Kidney epithelial cell (primary cell): ENCODE data around the gene LSS. TPM values are rescaled to one million over a fixed set of nuclear protein-coding genes. Genes with fewer than 3 reads are reported as not detected.

Experiments used
- DNase-seq: peaks from one replicate; pipeline ENCODE4 v3.0.0-alpha.2; 2010; ENCODE audit warnings: low read depth
- H3K27me3 ChIP-seq: 2 replicates; pipeline ENCODE4 v1.6.0; 2011; ENCODE audit warnings: low read length; ENCODE audit not compliant: control insufficient read depth, insufficient read depth
- H3K36me3 ChIP-seq: 2 replicates; pipeline ENCODE4 v1.5.1; 2011; ENCODE audit warnings: low read length; ENCODE audit not compliant: control insufficient read depth, insufficient read depth
- H3K4me3 ChIP-seq: 2 replicates; pipeline ENCODE4 v1.5.1; 2011; ENCODE audit warnings: low read depth, mild to moderate bottlenecking, control low read depth, low read length
- total RNA-seq: library from RNA; depleted of rRNA; stranded (reverse); fragments of >200 nt; gene quantifications from 2 replicates; pipeline ENCODE4 v1.2.3, GENCODE V29; 2015
- TF ChIP-seq, protein P1 (sequence below): IDR thresholded peaks from 2 replicates; pipeline ENCODE4 v1.5.1; 2011; ENCODE audit warnings: mild to moderate bottlenecking, moderate library complexity, low read length, control low read depth, inconsistent platforms; ENCODE audit not compliant: insufficient read depth, poor library complexity, severe bottlenecking

The LSS gene
- total RNA-seq, 1 donor from 2014 or later: 74.5 TPM

DNA sequence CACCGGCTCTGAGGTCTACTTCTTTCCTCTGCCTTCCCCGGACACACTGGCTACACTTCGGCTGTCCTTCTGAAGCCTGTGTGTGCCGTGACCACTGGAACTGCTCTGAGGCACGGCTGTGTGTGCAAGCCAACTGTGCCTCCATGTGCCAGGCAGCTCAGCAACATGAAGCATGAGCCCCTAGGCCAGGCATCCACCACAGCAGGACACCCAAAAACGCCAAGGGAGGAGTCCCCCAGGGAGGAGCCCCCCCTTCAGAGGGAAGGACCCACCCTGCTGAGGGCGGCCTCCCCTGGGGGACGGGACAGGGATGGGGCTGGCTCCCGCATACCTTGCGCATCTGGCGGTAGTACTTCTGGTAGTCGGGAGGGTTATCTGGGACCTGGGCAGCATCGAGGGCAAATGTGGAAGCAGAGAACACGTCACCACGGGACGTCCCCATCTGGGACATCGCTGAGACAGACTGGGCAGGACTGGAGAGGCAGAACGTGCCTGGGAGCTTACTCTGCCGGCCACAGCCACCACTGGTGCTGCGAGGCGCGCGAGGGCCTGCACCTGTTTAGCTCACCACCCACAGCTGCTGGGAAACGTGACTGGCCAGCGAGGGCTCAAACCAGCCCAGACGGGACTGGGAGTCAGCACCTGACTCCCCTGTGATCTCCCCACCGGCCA, 20.5 kb downstream of the LSS start:
- no peaks in the 10 kb centered on the region for H3K27me3 ChIP-seq
- no peak overlapping the region for H3K4me3 ChIP-seq
- peaks cover 3% of the 10 kb centered on the region for H3K36me3 ChIP-seq
- TF ChIP-seq, protein P1, sequence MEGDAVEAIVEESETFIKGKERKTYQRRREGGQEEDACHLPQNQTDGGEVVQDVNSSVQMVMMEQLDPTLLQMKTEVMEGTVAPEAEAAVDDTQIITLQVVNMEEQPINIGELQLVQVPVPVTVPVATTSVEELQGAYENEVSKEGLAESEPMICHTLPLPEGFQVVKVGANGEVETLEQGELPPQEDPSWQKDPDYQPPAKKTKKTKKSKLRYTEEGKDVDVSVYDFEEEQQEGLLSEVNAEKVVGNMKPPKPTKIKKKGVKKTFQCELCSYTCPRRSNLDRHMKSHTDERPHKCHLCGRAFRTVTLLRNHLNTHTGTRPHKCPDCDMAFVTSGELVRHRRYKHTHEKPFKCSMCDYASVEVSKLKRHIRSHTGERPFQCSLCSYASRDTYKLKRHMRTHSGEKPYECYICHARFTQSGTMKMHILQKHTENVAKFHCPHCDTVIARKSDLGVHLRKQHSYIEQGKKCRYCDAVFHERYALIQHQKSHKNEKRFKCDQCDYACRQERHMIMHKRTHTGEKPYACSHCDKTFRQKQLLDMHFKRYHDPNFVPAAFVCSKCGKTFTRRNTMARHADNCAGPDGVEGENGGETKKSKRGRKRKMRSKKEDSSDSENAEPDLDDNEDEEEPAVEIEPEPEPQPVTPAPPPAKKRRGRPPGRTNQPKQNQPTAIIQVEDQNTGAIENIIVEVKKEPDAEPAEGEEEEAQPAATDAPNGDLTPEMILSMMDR: no peak
- DNase-seq: no peak

GRCh38 chr21:46207006-46207919, 21.3 kb downstream of the LSS start:
- no peak for DNase-seq
- Histone ChIP-seq H3K27me3 (no peaks in the 10 kb centered on the region), H3K36me3 (peaks cover 3% of the 10 kb centered on the region), H3K4me3 (no peak overlapping the region)
- TF ChIP-seq, protein P1: no peak

- TF ChIP-seq, protein P1: no peak
- Histone ChIP-seq H3K27me3 (no peaks in the 10 kb centered on the region), H3K36me3 (peaks cover 2% of the 10 kb centered on the region), H3K4me3 (no peak overlapping the region)
- DNase-seq: no peak
Observed at GRCh38 chr21:46206163-46207005, 22.2 kb downstream of the LSS start.

DNA sequence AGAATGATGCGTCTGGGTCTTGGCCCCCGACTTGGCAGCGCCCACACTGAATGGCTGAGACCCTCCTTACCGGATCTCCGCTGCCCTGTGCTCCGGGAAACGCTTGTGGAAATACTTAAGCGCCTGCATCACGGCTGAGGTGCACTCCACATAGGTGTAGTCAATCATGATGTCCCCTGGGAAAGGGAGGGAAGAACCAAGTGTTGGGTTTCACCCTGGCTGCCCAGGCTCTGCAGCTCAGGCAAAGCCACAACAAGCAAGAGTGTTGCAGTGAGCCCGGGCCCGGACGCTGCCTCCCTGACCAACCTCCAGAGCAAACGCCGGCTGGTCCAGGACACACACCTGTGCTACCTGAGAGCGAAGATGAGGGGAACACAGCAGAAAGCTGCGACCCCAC, 22.8 kb downstream of the LSS start:
- Histone ChIP-seq H3K36me3 (peaks cover 2% of the 10 kb centered on the region), H3K27me3 (no peaks in the 10 kb centered on the region), H3K4me3 (no peak overlapping the region)
- TF ChIP-seq, protein P1: no peak
- DNase-seq: no peak

DNA sequence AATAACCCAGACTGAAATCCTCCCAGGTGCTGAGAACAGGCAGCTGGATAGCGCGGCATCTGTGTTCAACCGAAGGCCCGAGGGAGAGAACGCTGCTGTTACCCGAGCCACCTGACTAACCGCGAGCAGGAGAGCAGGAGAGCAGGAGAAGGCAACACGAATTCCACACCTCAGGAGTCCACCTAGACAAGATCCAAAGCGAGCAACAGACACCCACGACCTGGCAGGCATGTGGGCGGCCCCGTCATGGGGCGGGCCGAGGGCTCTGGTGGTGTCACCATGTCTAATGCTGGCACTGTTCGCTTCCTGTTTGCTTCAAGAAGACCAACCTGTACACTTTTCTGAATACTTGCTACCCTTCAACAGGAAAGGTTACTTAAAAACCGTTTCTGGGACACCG, 23.4 kb downstream of the LSS start:
- Histone ChIP-seq H3K4me3 (no peak overlapping the region), H3K27me3 (no peaks in the 10 kb centered on the region), H3K36me3 (peaks cover 2% of the 10 kb centered on the region)
- DNase-seq: no peak
- TF ChIP-seq, protein P1: no peak
